Caco-2 (cell line): ENCODE data around the gene CEACAM8. TPM values are rescaled to one million over a fixed set of nuclear protein-coding genes. Genes with fewer than 3 reads are reported as not detected.

ENCODE experiments used
- BruUV-seq: library from RNA; stranded (reverse); fragments of 400-500 nt; replicated peaks from 2 replicates; lab custom pipeline; 2021; lab: Mats Ljungman, UMichigan
- CTCF ChIA-PET: fragments of 300-600 bp; sonication (Branson Sonifier 250); formaldehyde crosslinking; loops from one replicate; lab custom pipeline; 2022; ENCODE audit warnings: antibody characterized with exemption; lab: Charles Lee
- POLR2A ChIA-PET: fragments of 300-600 bp; sonication (Branson Sonifier 250); formaldehyde crosslinking; loops from one replicate; lab custom pipeline; 2022; ENCODE audit warnings: antibody characterized with exemption; lab: Charles Lee
- DNase-seq, 2 experiments: peaks; one replicate each; pipeline versions ENCODE4 v3.0.0 to v3.0.0-alpha.2; 2020 to 2022
- H3K27me3 ChIP-seq: replicated peaks from 2 replicates; pipeline ENCODE4 v1.6.0; 2011; ENCODE audit warnings: low read length; ENCODE audit not compliant: control insufficient read depth, insufficient read depth
- H3K36me3 ChIP-seq: 2 replicates; pipeline ENCODE4 v1.5.1; 2011; ENCODE audit warnings: low read length; ENCODE audit not compliant: control insufficient read depth, insufficient read depth
- H3K4me1 ChIP-seq: fragments of 250-450 bp; sonication (Bioruptor Pico); 2 replicates; pipeline ENCODE4 v1.5.1; 2020; ENCODE audit warnings: mild to moderate bottlenecking
- H3K4me3 ChIP-seq: 2 replicates; pipeline ENCODE4 v1.5.1; 2011; ENCODE audit warnings: low read depth, mild to moderate bottlenecking, control low read depth, low read length
- H3K9me3 ChIP-seq: fragments of 250-450 bp; sonication (Bioruptor Pico); 2 replicates; pipeline ENCODE4 v1.5.1; 2020; ENCODE audit warnings: mild to moderate bottlenecking, moderate library complexity
- H3K27ac Mint-ChIP-seq: one replicate; pipeline ENCODE4 v1.8.0; 2022; ENCODE audit warnings: mixed read lengths; ENCODE audit not compliant: unreplicated experiment
- H3K27me3 Mint-ChIP-seq: one replicate; pipeline ENCODE4 v1.8.0; 2022; ENCODE audit warnings: mixed read lengths; ENCODE audit not compliant: insufficient read depth, unreplicated experiment
- H3K36me3 Mint-ChIP-seq: one replicate; pipeline ENCODE4 v1.8.0; 2022; ENCODE audit warnings: mild to moderate bottlenecking, mixed read lengths; ENCODE audit not compliant: insufficient read depth, unreplicated experiment
- H3K4me1 Mint-ChIP-seq: one replicate; pipeline ENCODE4 v1.8.0; 2022; ENCODE audit warnings: low read depth, mixed read lengths; ENCODE audit not compliant: unreplicated experiment
- H3K4me3 Mint-ChIP-seq: one replicate; pipeline ENCODE4 v1.8.0; 2022; ENCODE audit warnings: mild to moderate bottlenecking, moderate library complexity, mixed read lengths; ENCODE audit not compliant: unreplicated experiment
- H3K9me3 Mint-ChIP-seq: one replicate; pipeline ENCODE4 v1.8.0; 2022; ENCODE audit warnings: mixed read lengths; ENCODE audit not compliant: unreplicated experiment
- CTCF ChIP-seq, 2 experiments: fragments of 200-600 bp in 1 of 2; IDR thresholded peaks; 1 replicate in 1 of 2; 2 replicates in 1 of 2; pipeline versions ENCODE4 v1.5.1 to v1.8.0; 2011 to 2022; ENCODE audit warnings: antibody characterized with exemption in 1 of 2, control low read depth in 1 of 2, inconsistent platforms in 1 of 2, low read depth in 1 of 2, low read length in 1 of 2, mild to moderate bottlenecking in 1 of 2, moderate library complexity in 1 of 2; ENCODE audit not compliant: insufficient read depth in 1 of 2, severe bottlenecking in 1 of 2, unreplicated experiment in 1 of 2
- intact Hi-C: fragments of 100-400 bp; cut with micrococcal nuclease; formaldehyde crosslinking; loops from one replicate; pipeline ENCODE4 v1.10.0; 2022; ENCODE audit not compliant: unreplicated experiment
- total RNA-seq: library from RNA; stranded (reverse); gene quantifications from 2 replicates; pipeline ENCODE4 v1.2.3, GENCODE V29; 2022

CEACAM8 gene
- total RNA-seq, 1 experiment from 2014 or later: not detected

DNA sequence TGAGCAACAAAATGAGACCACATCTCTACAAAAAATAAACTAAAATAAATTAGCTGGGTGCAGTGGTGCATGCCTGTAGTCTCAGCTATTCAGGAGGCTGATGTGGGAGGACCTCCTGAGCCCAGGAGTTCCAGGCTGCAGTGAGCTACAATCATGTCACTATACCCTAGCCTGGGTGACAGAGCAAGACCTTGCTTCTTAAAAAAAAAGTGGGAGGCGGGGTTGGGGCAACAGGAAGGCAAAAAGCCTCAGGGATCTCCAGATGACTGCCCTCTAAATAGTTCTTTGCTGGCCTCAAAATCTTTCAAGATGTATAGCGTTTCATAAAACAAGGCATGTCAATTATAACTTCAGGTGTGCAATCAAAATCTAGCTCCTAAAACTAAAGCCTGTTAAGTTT is 18.5 kb downstream of the CEACAM8 start:
- H3K9me3 ChIP-seq: no peaks in the 10 kb centered on the region
- Mint-ChIP-seq H3K9me3 (no peaks in the 10 kb centered on the region), H3K4me3 (no peak overlapping the region), H3K27ac (no peak overlapping the region), H3K4me1 (no peaks in the 10 kb centered on the region), H3K27me3 (no peaks in the 10 kb centered on the region), H3K36me3 (no peaks in the 10 kb centered on the region)
- H3K4me1 ChIP-seq: peaks cover 10% of the 10 kb centered on the region
- no peaks in the 10 kb centered on the region for H3K36me3 ChIP-seq
- no peak for DNase-seq
- no peaks in the 10 kb centered on the region for H3K27me3 ChIP-seq
- TF ChIP-seq CTCF (IDR thresholded peaks at IDR 0.05; ENCODE audit: insufficient read depth in 1 of 2, low read depth in 1 of 2, low read length in 1 of 2, severe bottlenecking in 1 of 2, unreplicated experiment in 1 of 2): no peak
- no TSS peak for BruUV-seq
- CTCF ChIA-PET: no interaction called here
- no peak overlapping the region for H3K4me3 ChIP-seq
- intact Hi-C loops: no loop called here
- POLR2A ChIA-PET: no interaction called here

- ChIA-PET CTCF (no interaction called here), POLR2A (no interaction called here)
- Histone ChIP-seq H3K4me1 (peaks cover 10% of the 10 kb centered on the region), H3K4me3 (no peak overlapping the region), H3K27me3 (no peaks in the 10 kb centered on the region), H3K36me3 (no peaks in the 10 kb centered on the region), H3K9me3 (no peaks in the 10 kb centered on the region)
- Mint-ChIP-seq H3K27me3 (no peaks in the 10 kb centered on the region), H3K4me1 (no peaks in the 10 kb centered on the region), H3K9me3 (no peaks in the 10 kb centered on the region), H3K36me3 (no peaks in the 10 kb centered on the region), H3K4me3 (no peak overlapping the region), H3K27ac (no peak overlapping the region)
- BruUV-seq: no TSS peak
- TF ChIP-seq CTCF (IDR thresholded peaks at IDR 0.05; ENCODE audit: insufficient read depth in 1 of 2, low read depth in 1 of 2, low read length in 1 of 2, severe bottlenecking in 1 of 2, unreplicated experiment in 1 of 2): no peak
- intact Hi-C loops: no loop called here
- DNase-seq: no peak
Observed at GRCh38 chr19:42573642-42574041, 21.1 kb downstream of the CEACAM8 start.

- Mint-ChIP-seq H3K4me1 (no peaks in the 10 kb centered on the region), H3K27ac (no peak overlapping the region), H3K27me3 (no peaks in the 10 kb centered on the region), H3K9me3 (no peaks in the 10 kb centered on the region), H3K36me3 (no peaks in the 10 kb centered on the region), H3K4me3 (no peak overlapping the region)
- DNase-seq: no peak
- intact Hi-C loops: no loop called here
- no peaks in the 10 kb centered on the region for H3K27me3 ChIP-seq
- H3K4me1 ChIP-seq: peaks cover 3% of the 10 kb centered on the region; the same call in 1 of the 2 replicates
- ChIA-PET CTCF (no interaction called here), POLR2A (no interaction called here)
- no peak for TF ChIP-seq CTCF (IDR thresholded peaks at IDR 0.05; ENCODE audit: insufficient read depth in 1 of 2, low read depth in 1 of 2, low read length in 1 of 2, severe bottlenecking in 1 of 2, unreplicated experiment in 1 of 2)
- BruUV-seq: no TSS peak
- H3K36me3 ChIP-seq: no peaks in the 10 kb centered on the region
- H3K4me3 ChIP-seq: no peak overlapping the region
- H3K9me3 ChIP-seq: no peaks in the 10 kb centered on the region
Observed at GRCh38 chr19:42571116-42571515, 23.6 kb downstream of the CEACAM8 start.
